K562 (cell line): Measurements from ENCODE around the gene PLEKHA5. TPM values are rescaled to one million over a fixed set of nuclear protein-coding genes. Genes with fewer than 3 reads are reported as not detected.

ENCODE experiments used
- ATAC-seq: fragments of 200-7000 bp; cut with Tn5 transposase; 3 replicates; pipeline ENCODE4 v1.9.1; 2020; ENCODE audit warnings: moderate library complexity
- BruUV-seq: library from RNA; stranded (reverse); fragments of 400-500 nt; replicated peaks from 2 replicates; lab custom pipeline; 2021; lab: Mats Ljungman, UMichigan
- CTCF ChIA-PET: fragments of 300-600 bp; formaldehyde crosslinking; extraction: SDS; loops from one replicate; lab custom pipeline; 2021; ENCODE audit warnings: low intra/inter-chr PET ratio; lab: Yijun Ruan, JAX
- POLR2A ChIA-PET: fragments of 300-600, 350-650 bp; sonication (Branson Sonifier 250); formaldehyde crosslinking; extraction: SDS; loops from one replicate; lab custom pipeline; 2021; ENCODE audit warnings: antibody characterized with exemption, inconsistent platforms; lab: Yijun Ruan, JAX
- DNase-seq, 4 experiments: peaks; one replicate each; pipeline versions ENCODE4 v3.0.0 to v3.0.0-alpha.2; 2011 to 2018; ENCODE audit warnings: low spot score in 3 of 4, mixed read lengths in 3 of 4; ENCODE audit errors: extremely low read depth in 1 of 4
- FAIRE-seq: peaks from 2 replicates; lab custom pipeline; 2011; peaks lifted over from hg19 to GRCh38; lab: Jason Lieb, UNC
- H2AFZ ChIP-seq: 2 replicates; pipeline ENCODE4 v1.6.0; 2011; ENCODE audit warnings: low read depth, low read length, control low read depth, inconsistent platforms
- H3K27ac ChIP-seq: fragments of 200-600 bp; 3 replicates; pipeline ENCODE4 v1.8.0; 2011; ENCODE audit warnings: low read depth, mild to moderate bottlenecking, control low read depth, inconsistent platforms, low read length, moderate library complexity, mixed read lengths; ENCODE audit errors: extremely low read depth
- H3K27me3 ChIP-seq, 2 experiments: fragments of 300-600 bp in 1 of 2; 2 replicates in 1 of 2; 3 replicates in 1 of 2; pipeline versions ENCODE4 v1.6.0 to v1.8.0; 2011; ENCODE audit warnings: inconsistent platforms in 2 of 2, low read length in 2 of 2, mild to moderate bottlenecking in 1 of 2, mixed read lengths in 1 of 2, moderate library complexity in 1 of 2; ENCODE audit not compliant: control insufficient read depth in 2 of 2, insufficient read depth in 2 of 2
- H3K36me3 ChIP-seq: fragments of 300-600 bp; 3 replicates; pipeline ENCODE4 v1.8.0; 2011; ENCODE audit warnings: mild to moderate bottlenecking, low read length, inconsistent platforms; ENCODE audit not compliant: control insufficient read depth, insufficient read depth
- H3K4me1 ChIP-seq, 2 experiments: fragments of 200-600 bp in 1 of 2; replicated peaks in 1 of 2; 2 replicates in 1 of 2; 3 replicates in 1 of 2; pipeline versions ENCODE4 v1.5.1 to v1.8.0; 2011; ENCODE audit warnings: inconsistent platforms in 2 of 2, low read length in 2 of 2, mild to moderate bottlenecking in 1 of 2, mixed read lengths in 1 of 2, moderate library complexity in 1 of 2; ENCODE audit not compliant: control insufficient read depth in 2 of 2, insufficient read depth in 2 of 2
- H3K4me2 ChIP-seq: 2 replicates; pipeline ENCODE4 v1.6.1; 2011; ENCODE audit warnings: low read length, control low read depth, inconsistent platforms, mixed read lengths; ENCODE audit not compliant: insufficient read depth
- H3K4me3 ChIP-seq: fragments of 200-600 bp; sonication (generic), shearing (Covaris generic); 2 replicates; pipeline ENCODE4 v1.5.1; 2016; ENCODE audit warnings: control low read depth, inconsistent platforms
- H3K79me2 ChIP-seq: fragments of 200-600 bp; 3 replicates; pipeline ENCODE4 v1.8.0; 2011; ENCODE audit warnings: low read length, inconsistent platforms; ENCODE audit not compliant: control insufficient read depth, insufficient read depth
- H3K9ac ChIP-seq, 2 experiments: 2 replicates each; pipeline versions ENCODE4 v1.6.0 to v1.6.1; 2011; ENCODE audit warnings: low read depth in 2 of 2, low read length in 2 of 2, control low read depth in 1 of 2, inconsistent platforms in 1 of 2, mild to moderate bottlenecking in 1 of 2, mixed read lengths in 1 of 2; ENCODE audit not compliant: insufficient read depth in 1 of 2
- H3K9me1 ChIP-seq: one replicate; pipeline ENCODE4 v1.6.0; 2011; ENCODE audit warnings: inconsistent platforms, mild to moderate bottlenecking, low read length, moderate library complexity; ENCODE audit not compliant: control insufficient read depth, insufficient read depth
- H3K9me3 ChIP-seq: replicated peaks from 2 replicates; pipeline ENCODE4 v1.5.1; 2011; ENCODE audit warnings: low read depth, low read length, inconsistent platforms; ENCODE audit not compliant: control insufficient read depth, insufficient read depth
- H4K20me1 ChIP-seq: replicated peaks from 2 replicates; pipeline ENCODE4 v1.6.1; 2011; ENCODE audit warnings: low read length, inconsistent platforms, mixed read lengths; ENCODE audit not compliant: control insufficient read depth, insufficient read depth
- CBX1 ChIP-seq: sonication (generic); IDR thresholded peaks from 2 replicates; pipeline ENCODE4 v1.6.1; 2016; ENCODE audit warnings: antibody characterized with exemption, low read depth, mild to moderate bottlenecking
- E2F4 ChIP-seq: sonication (generic); formaldehyde crosslinking; IDR thresholded peaks from 2 replicates; pipeline ENCODE4 v1.8.0; 2022; ENCODE audit warnings: mild to moderate bottlenecking, low read depth, missing genetic modification reagents
- FOSL1 ChIP-seq: fragments of 200-800 bp; sonication (Bioruptor generic); conservative IDR thresholded peaks from 2 replicates; pipeline ENCODE4 v1.6.1; 2016; ENCODE audit warnings: missing genetic modification characterization, missing compliant biosample characterization
- GABPA ChIP-seq: fragments of 200-800 bp; sonication (Bioruptor generic); conservative IDR thresholded peaks from 2 replicates; pipeline ENCODE4 v1.6.1; 2016; ENCODE audit warnings: low read depth, missing genetic modification characterization, missing compliant biosample characterization
- HDAC1 ChIP-seq, 2 experiments: fragments of 450-650 bp; IDR thresholded peaks; 2 replicates each; pipeline ENCODE4 v1.6.1; 2016 to 2017; ENCODE audit warnings: inconsistent platforms in 1 of 2, mild to moderate bottlenecking in 1 of 2, moderate library complexity in 1 of 2
- NFATC3 ChIP-seq: fragments of 450-650 bp; IDR thresholded peaks from 2 replicates; pipeline ENCODE4 v1.6.1; 2017; ENCODE audit warnings: mild to moderate bottlenecking
- SMAD2 ChIP-seq: fragments of 150-350 bp; IDR thresholded peaks from 2 replicates; pipeline ENCODE4 v1.6.1; 2014; ENCODE audit warnings: low read depth, mild to moderate bottlenecking, low read length
- ZFP91 ChIP-seq: sonication (generic); formaldehyde crosslinking; IDR thresholded peaks from 2 replicates; pipeline ENCODE4 v1.8.0; 2022; ENCODE audit warnings: mild to moderate bottlenecking, missing genetic modification reagents
- ZNF518B ChIP-seq: fragments of 250-450 bp; sonication (Bioruptor Pico); IDR thresholded peaks from 2 replicates; pipeline ENCODE4 v1.5.0; 2021; ENCODE audit warnings: mild to moderate bottlenecking, moderate library complexity
- WGBS: fragments of 100-300 bp; shearing (Covaris generic); methylation state at CpG from one replicate; pipeline ENCODE4 v1.1.6; 2016; ENCODE audit warnings: low coverage, mixed read lengths; ENCODE audit not compliant: insufficient coverage; ENCODE audit errors: missing lambda C conversion rate; 5-methylcytosine and 5-hydroxymethylcytosine counted together
- in situ Hi-C: fragments of 300-500 bp; cut with MboI; formaldehyde crosslinking; loops from 4 replicates; pipeline ENCODE4 v1.15.0; 2018; ENCODE audit warnings: inconsistent platforms, mixed read lengths
- intact Hi-C: fragments of 100-400 bp; cut with micrococcal nuclease; formaldehyde crosslinking; loops from 2 replicates; pipeline ENCODE4 v1.14.2; 2022
- polyA plus RNA-seq, 8 experiments: library from polyadenylated mRNA; depleted of rRNA in 4 of 8; stranded (reverse) in 5 of 8; unstranded in 3 of 8; fragments of >200 nt; fragmentation: Nextera tagmentation in 2 of 8; fragmentation: Illumina TruSeq in 1 of 8; extraction: Ambion mirVana in 2 of 8; extraction: Trizol in 1 of 8; gene quantifications; 2 replicates each; pipeline versions ENCODE4 v1.2.1 to v1.2.3, GENCODE V29; 2011 to 2014; ENCODE audit warnings: inconsistent platforms in 1 of 8, missing spikeins in 1 of 8
- total RNA-seq, 7 experiments: library from RNA; depleted of rRNA in 6 of 7; stranded (reverse); fragments of >200 nt in 6 of 7; fragmentation: Illumina TruSeq in 2 of 7; extraction: Trizol in 2 of 7; gene quantifications; 2 replicates each; pipeline versions ENCODE4 v1.2.1 to v1.2.3, GENCODE V29; 2011 to 2021; ENCODE audit warnings: low replicate concordance in 1 of 7

The PLEKHA5 gene
- total and polyA plus RNA-seq, 9 of the 15 experiments (the other 6 are each of a cell fraction or from before 2014, with no cell fraction given), result 7.2 to 26.2 (median 17.4) TPM

GRCh38 chr12:19227190-19227879 lies 97.8 kb downstream of the PLEKHA5 start:
- FAIRE-seq, result no peak
- in situ Hi-C loops, result no loop called here

More at GRCh38 chr12:19227190-19227879, 97.8 kb downstream of the PLEKHA5 start:
- Histone ChIP-seq H3K4me2 (no peak overlapping the region), H3K9me3 (no peaks in the 10 kb centered on the region), H3K27me3 (no peaks in the 10 kb centered on the region), H3K79me2 (0 out of 3 replicates have a peak, but pooled peaks cover 6% of the 10 kb centered on the region), H2AFZ (no peak overlapping the region), H3K4me3 (no peak overlapping the region), H3K4me1 (0 out of 5 replicates have a peak, but pooled peaks cover 0 to 4% of the 10 kb centered on the region in 2 experiments), H3K27ac (no peak overlapping the region), H3K36me3 (no peaks in the 10 kb centered on the region), H3K9ac (no peak overlapping the region), H3K9me1 (no peaks in the 10 kb centered on the region), H4K20me1 (no peaks in the 10 kb centered on the region)
- no TSS peak for BruUV-seq
- DNase-seq (no peak), ATAC-seq (no peak)
- ChIA-PET POLR2A (no interaction called here), CTCF (no interaction called here)
- TF ChIP-seq ZFP91 (no peak), HDAC1 (IDR thresholded peaks at IDR 0.05) (no peak), FOSL1 (tag) (no peak), SMAD2 (no peak), CBX1 (no peak), ZNF518B (no peak), GABPA (tag) (no peak), E2F4 (CRISPR knock-in tag) (no peak), NFATC3 (no peak)
- WGBS, result 90% methylated on average over 2 of the region's 2 CpGs
- intact Hi-C loops, result no loop called here
